Bronchial epithelial cell (primary cell): ENCODE data around the gene GNAI3. TPM values are rescaled to one million over a fixed set of nuclear protein-coding genes. Genes with fewer than 3 reads are reported as not detected.

Source experiments
- DNase-seq: peaks from one replicate; pipeline ENCODE4 v3.0.0-alpha.2; 2010; ENCODE audit warnings: low read depth
- FAIRE-seq: peaks from 2 replicates; lab custom pipeline; 2011; peaks lifted over from hg19 to GRCh38; lab: Jason Lieb, UNC
- H3K27me3 ChIP-seq: 2 replicates; pipeline ENCODE4 v1.5.1; 2011; ENCODE audit warnings: low read length; ENCODE audit not compliant: control insufficient read depth, insufficient read depth
- H3K36me3 ChIP-seq: 2 replicates; pipeline ENCODE4 v1.5.1; 2011; ENCODE audit warnings: low read length; ENCODE audit not compliant: control insufficient read depth, insufficient read depth
- H3K4me3 ChIP-seq: 2 replicates; pipeline ENCODE4 v1.5.1; 2011; ENCODE audit warnings: mild to moderate bottlenecking, low read depth, low read length, control low read depth
- CTCF ChIP-seq: IDR thresholded peaks from 2 replicates; pipeline ENCODE4 v1.5.1; 2011; ENCODE audit warnings: mild to moderate bottlenecking, moderate library complexity, low read length, control low read depth, inconsistent platforms; ENCODE audit not compliant: insufficient read depth, severe bottlenecking
- total RNA-seq: library from RNA; depleted of rRNA; stranded (reverse); fragments of >200 nt; gene quantifications from 2 replicates; pipeline ENCODE4 v1.2.1, GENCODE V29; 2014

The GNAI3 gene
- total RNA-seq, 1 donor from 2014 or later: 18.7 TPM

DNA sequence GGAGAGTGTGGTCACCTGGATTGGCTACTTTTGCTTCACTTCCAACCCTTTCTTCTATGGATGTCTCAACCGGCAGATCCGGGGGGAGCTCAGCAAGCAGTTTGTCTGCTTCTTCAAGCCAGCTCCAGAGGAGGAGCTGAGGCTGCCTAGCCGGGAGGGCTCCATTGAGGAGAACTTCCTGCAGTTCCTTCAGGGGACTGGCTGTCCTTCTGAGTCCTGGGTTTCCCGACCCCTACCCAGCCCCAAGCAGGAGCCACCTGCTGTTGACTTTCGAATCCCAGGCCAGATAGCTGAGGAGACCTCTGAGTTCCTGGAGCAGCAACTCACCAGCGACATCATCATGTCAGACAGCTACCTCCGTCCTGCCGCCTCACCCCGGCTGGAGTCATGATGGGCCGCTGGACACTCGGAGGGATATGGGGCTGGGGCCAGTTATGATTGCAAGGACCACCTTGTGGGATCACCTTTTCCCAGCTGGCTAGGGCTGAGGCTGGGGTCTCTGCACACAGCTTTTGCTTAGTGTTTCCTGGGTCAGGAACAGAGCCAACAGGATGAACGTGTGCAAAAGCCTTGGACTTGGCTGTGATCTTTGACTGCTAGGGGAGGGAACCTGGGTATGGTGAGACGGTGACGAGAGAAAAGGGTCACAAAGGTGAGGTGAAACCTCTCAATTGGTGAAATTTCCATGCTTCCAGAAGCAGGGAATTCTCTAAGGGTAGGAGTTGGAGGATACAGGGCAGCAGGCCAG lies 4.3 kb upstream of the GNAI3 start:
- DNase-seq (no peak), FAIRE-seq (no peak)
- H3K27me3 ChIP-seq: no peaks in the 10 kb centered on the region
- no peak overlapping the region for H3K4me3 ChIP-seq
- H3K36me3 ChIP-seq: no peaks in the 10 kb centered on the region
- no peak for TF ChIP-seq CTCF

DNA sequence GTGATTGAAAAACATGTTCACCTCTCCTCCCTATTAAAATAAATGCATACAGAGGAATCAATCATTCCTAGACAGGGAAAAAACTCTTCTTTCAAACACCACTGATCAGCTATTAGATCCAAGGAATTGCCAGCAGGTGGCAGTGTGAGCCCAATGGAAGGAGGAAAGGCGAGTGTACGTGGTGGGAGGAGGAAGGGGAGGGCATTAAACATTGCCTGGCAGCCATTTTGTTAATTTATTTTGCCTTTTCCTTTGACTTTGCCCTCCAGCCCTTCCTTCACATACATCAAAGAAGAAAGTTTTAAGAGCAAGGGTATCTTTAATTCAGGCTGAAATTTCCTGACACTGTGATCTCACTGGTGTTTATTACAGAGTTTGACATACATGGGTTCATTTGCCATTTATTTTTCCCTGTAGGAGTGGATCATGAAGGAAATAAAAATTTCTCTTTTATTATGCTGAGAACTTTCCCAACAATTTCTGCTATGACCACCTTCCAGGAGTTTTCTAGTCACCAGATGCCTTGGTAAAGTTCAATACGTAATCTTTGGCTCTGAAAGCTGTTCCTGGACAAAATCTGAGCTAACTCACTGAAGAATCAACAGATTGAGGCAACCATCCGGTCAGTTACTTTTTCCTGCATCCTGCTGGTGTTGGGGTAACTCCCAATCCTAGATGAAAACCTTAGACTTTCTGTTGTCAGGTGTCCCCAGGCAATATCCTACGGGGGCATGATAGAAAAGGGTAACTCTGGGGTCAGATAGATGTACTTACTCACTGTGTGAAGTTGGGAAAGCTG lies 1.9 kb upstream of the GNAI3 start:
- FAIRE-seq: no peak
- peak; percentile 70 for TF ChIP-seq CTCF

GRCh38 chr1:109547463-109548320 lies 723 bp upstream of the GNAI3 start:
- peak; percentile 28 for DNase-seq
- Histone ChIP-seq H3K4me3 (peak overlapping the region; percentile 98), H3K27me3 (no peaks in the 10 kb centered on the region), H3K36me3 (no peaks in the 10 kb centered on the region)
- TF ChIP-seq CTCF: no peak
- FAIRE-seq: no peak

More for the DNA sequence above, 1.9 kb upstream of the GNAI3 start:
- peak; percentile 80 for DNase-seq
- Histone ChIP-seq H3K4me3 (peak overlapping the region; percentile 98), H3K36me3 (no peaks in the 10 kb centered on the region), H3K27me3 (no peaks in the 10 kb centered on the region)

- Histone ChIP-seq H3K4me3 (no peak overlapping the region), H3K27me3 (no peaks in the 10 kb centered on the region), H3K36me3 (no peaks in the 10 kb centered on the region)
- FAIRE-seq (no peak), DNase-seq (no peak)
- TF ChIP-seq CTCF: no peak
Measured at GRCh38 chr1:109556563-109556962, 8.1 kb downstream of the GNAI3 start.

GRCh38 chr1:109557520-109557919 lies 9.1 kb downstream of the GNAI3 start:
- no peak for FAIRE-seq
- no peaks in the 10 kb centered on the region for H3K27me3 ChIP-seq
- no peak for TF ChIP-seq CTCF
- no peaks in the 10 kb centered on the region for H3K36me3 ChIP-seq
- no peak for DNase-seq
- H3K4me3 ChIP-seq: no peak overlapping the region
